Activated effector memory CD4-positive, alpha-beta T cell treated with anti-CD3 and anti-CD28 coated beads, Interleukin-2, amount 50 U/mL, for 16 hours (primary cell): Measurements from ENCODE around the gene ARHGEF16.

Source experiments
- DNase-seq: peaks from one replicate; pipeline ENCODE4 v3.0.0-alpha.2; 2020

ARHGEF16 gene

DNA sequence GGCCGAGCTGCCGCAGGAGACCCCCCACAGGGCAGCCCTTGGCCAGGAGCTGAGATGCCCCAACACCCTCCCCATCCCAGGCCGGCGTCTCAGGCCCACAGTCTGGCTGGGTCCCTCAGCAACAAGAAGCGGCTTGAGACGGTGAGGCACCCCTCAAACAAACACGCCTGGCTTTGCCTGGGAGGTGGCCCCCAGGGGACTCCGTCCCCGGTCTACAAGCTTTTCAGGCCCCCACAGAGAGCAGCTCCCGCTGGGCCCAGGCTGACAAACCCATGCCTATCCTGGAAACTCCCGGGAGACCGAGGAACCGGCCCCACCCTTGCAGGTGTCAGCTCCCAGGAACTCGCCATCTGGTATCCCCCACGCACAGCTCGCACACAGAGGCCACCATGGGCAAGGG lies 67.0 kb downstream of the ARHGEF16 start:
- DNase-seq = no peak

- DNase-seq = no peak
Measured at GRCh38 chr1:3522112-3522511, 67.6 kb downstream of the ARHGEF16 start.

DNA sequence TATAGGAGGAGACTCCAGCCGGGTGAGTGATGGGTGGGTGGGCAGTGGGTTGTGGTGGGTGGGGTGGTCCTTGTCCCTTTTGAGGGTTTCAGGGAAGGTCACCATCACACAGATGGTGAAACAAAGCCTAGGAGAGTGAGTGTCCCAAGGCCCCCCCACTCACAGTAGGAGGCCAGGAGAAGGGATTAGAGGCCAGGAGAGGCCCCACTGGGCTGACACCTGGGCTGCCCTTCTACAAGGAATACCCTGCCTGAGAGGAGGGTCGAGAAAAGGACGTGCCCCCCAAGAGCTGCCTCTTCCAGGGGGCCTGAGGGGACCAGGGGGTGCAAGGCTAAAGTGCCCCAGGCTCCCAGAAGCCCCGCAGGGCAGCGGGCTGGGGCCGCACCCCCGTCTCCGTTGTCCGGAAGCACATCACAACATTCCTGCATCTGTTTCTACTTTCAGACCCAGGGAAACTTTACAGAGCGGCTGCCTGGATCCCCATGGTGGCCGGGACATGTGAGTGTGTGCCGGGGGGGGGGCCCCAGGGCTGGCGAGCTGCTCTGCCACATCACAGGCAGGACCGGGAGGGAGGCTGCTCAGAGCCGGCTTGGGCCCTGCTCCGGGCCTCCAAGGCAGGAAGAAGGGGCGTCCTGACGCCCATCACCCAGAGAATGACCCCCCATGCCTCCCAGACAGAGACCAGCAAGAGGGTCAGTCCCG lies 68.2 kb downstream of the ARHGEF16 start:
- no peak for DNase-seq

GRCh38 chr1:3523980-3524379 lies 69.5 kb downstream of the ARHGEF16 start:
- DNase-seq = no peak

DNA sequence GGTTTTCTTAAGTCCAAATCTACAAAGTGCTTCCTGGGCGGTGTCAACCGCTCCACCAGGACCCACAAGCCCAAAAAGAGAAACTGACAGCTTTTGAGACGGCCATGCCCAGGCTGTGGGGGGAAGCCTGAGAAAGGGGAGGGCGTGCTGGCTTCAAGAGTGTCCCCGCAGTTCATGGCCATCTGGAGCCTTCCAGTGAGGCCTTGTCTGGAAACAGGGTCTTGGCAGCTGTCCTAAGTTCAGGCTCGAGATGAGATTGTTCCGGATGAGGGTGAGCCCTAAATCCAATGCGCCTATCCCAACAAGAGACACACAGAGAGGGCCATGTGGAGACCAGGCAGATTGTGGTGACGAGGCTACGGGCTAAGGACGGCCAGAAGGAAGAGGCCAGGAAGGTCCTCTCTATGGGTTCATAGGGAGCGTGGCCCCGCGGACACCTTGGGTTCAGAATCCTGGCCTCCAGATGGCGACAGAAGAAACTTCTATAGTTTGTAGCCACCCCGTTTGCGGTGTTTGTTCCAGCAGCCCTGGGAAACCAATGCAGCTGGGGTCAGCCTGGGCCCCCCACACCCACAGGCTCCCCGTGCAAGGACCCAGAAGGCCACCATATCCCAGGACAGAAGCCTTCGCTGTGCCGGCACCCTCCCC lies 70.2 kb downstream of the ARHGEF16 start:
- DNase-seq = no peak

DNA sequence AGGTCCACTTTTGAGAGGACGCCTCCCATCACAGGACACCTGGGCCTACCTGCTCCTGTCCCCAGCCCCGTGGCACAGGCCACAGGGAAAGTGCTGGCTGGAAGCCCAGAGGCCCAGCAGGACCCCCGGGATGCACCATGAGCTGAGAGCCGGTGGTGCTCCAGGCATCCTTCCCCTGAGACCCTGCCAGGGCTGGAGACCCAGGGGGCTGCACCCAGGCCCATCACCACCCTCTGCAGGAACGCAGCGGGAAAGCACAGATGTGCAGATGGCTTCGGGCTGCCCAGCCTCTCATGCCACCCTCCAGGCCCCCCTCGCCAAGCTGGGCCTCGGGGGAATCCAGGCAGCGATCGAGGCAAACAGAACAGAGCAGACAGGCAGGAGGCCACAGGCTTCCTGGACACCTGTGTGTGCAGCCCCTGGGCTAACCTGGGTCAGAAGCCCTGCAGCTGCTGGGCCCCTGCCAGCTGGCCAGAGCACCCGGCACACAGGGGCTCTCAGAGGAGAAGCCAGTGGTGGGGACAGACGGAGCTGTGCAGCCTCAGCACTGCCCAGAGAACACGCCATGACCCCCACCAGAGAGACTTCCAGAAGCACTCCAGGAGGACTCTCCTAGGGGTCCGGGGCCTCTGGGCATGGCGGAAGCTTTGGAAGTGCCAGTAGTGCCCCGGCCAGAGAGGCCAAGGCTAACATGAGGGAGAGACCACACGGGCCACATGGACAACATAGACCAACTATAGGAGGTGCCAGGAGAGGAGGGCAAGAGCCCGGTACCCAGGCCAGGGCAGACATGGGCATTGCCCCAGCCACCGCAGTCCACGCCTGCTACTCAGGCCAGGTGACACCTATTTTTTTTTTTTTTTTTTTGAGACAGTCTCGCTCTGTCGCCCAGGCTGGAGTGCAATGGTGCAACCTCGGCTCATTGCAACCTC lies 71.4 kb downstream of the ARHGEF16 start:
- DNase-seq = no peak

- no peak for DNase-seq
Measured at GRCh38 chr1:3527774-3528173, 73.3 kb downstream of the ARHGEF16 start.

DNA sequence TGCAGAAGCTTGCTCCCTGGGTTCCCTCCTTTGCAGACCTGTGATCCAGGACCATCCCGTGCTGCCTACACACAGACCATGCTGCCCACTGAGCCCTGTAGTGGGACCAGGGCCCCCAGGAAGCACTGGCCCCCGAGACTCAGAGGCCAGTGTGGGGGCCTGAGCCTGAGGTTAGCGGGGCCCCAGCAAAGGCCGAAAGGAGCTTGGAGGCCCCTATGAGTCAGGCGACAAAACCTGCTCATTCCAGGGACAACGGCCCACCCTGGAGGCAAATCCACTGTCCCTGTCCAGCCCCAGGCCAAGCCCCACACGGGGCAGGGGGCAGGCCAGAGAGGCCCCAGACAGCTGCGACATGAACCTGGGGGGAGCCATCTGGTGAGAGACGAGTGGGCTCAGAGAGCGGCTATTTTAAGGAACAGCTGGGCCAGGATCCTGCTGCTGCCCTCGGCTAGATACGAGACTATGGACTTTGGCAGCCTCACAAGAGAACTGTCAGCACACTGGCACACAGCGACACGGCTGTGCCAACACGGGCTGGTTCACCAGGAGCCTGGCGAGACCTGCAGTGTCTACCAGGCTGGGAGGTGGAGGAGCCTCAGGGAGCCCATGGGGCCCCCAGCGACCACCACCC lies 74.7 kb downstream of the ARHGEF16 start:
- DNase-seq = no peak

GRCh38 chr1:3530086-3530925 lies 75.8 kb downstream of the ARHGEF16 start:
- no peak for DNase-seq
